RCC 7860 (cell line): ENCODE data around the gene TEX19.
"Not testable (repeated sequence)": the region's sequence is repeated elsewhere in the genome, so short reads cannot be mapped to it uniquely, and the experiment has no call there.

Source experiments
- DNase-seq: peaks from one replicate; pipeline ENCODE4 v3.0.0-alpha.2; 2015; ENCODE audit warnings: low spot score
- FAIRE-seq: peaks from 2 replicates; lab custom pipeline; 2012; peaks lifted over from hg19 to GRCh38; lab: Jason Lieb, UNC

Gene TEX19

DNA sequence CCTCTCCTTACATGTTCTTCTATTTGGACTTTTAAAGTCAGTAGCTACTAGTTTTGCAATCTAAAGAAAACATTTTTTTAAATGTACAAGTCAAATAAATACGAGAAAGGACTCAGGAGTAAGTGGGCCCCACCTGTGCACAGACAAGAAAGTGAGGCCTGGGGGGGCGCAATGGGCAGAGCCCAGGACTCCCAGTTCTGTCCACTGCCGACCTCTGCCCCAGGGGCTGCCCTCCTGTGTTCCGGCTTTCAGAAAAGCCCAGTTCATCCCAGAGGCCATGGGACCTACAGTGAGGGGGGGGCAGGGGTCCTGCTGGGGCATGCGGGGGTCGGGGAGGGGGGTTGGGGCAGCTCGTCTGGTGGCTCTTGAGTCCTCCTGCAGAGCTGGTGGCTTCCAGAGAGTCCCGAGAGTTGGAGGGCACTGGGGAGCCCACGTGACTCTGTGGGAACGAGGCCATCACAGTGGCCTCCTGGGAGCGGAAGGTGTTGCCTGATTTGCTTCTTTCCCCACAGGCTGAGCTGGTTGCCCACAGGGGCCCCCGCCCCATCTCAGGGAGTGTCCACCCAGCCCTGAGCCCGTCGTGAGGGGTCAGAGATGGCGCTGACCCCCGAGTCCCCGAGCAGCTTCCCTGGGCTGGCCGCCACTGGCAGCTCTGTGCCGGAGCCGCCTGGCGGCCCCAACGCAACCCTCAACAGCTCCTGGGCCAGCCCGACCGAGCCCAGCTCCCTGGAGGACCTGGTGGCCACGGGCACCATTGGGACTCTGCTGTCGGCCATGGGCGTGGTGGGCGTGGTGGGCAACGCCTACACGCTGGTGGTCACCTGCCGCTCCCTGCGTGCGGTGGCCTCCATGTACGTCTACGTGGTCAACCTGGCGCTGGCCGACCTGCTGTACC lies 14.9 kb downstream of the TEX19 start:
- FAIRE-seq = no peak

DNA sequence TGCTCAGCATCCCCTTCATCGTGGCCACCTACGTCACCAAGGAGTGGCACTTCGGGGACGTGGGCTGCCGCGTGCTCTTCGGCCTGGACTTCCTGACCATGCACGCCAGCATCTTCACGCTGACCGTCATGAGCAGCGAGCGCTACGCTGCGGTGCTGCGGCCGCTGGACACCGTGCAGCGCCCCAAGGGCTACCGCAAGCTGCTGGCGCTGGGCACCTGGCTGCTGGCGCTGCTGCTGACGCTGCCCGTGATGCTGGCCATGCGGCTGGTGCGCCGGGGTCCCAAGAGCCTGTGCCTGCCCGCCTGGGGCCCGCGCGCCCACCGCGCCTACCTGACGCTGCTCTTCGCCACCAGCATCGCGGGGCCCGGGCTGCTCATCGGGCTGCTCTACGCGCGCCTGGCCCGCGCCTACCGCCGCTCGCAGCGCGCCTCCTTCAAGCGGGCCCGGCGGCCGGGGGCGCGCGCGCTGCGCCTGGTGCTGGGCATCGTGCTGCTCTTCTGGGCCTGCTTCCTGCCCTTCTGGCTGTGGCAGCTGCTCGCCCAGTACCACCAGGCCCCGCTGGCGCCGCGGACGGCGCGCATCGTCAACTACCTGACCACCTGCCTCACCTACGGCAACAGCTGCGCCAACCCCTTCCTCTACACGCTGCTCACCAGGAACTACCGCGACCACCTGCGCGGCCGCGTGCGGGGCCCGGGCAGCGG lies 15.7 kb downstream of the TEX19 start:
- FAIRE-seq (no peak), DNase-seq (no peak)

More for the DNA sequence above, 14.9 kb downstream of the TEX19 start:
- no peak for DNase-seq

DNA sequence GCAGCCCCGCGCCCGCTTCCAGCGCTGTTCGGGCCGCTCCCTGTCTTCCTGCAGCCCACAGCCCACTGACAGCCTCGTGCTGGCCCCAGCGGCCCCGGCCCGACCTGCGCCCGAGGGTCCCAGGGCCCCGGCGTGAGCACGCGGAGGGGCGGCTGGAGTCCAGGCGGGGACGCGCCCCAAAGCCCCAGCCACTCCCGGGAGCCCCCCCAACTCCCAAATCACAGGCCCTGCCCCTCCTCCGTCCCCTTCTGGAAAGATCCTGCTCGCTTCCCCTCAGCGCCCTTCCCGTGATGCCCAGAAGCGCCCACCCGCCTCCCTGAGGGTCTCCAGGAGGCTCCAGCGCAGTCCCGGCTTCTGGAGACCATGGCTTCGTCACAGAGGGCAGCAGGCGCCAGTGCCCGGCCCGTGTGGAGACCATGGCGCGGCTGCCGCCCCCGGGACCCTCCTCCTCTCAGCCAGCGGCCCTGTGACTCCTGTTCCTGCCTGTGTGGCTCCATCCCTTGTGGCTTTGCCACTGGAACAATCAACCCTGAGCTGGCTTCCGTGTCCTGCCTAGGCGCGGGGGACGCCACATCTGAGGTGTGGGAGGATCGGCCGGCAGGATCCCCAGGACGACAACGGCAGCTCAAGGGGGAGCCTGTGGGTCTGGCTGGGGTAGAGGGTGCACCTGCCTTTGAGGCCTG lies 16.5 kb downstream of the TEX19 start:
- FAIRE-seq (no peak), DNase-seq (no peak)

DNA sequence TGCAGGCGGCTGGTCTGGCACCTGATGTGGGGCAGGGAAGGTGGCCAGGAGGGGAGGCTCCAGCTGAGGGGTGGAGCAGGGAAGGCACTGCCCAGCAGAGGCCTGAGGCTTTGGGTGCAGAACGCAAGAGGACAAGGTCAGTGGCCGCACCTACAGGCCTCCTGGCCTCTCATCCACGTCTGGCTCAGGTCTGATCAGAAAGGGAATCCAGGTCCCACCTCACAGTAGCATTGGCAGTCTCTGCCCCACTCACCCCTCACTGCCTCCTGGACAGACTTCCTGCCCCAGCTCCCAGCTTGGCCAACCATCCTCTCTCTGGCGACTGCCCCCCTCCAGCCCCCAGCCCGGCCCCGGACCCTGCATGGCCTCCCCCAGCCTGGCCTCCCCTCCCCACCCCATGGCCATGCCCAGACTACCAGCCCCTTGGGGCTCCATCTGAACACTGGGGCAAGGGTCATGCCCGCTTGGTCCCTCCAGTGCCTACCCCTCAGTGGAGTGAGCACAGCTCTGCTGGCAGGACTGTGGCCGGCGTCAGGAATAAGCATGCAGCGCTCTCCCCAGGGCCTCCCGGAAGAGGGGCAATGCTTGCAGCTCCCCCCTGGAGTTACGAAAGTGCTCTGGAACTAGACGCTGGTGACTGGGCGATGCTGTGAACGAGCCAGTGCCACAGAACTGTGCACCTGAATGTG lies 17.1 kb downstream of the TEX19 start:
- FAIRE-seq = no peak
- no peak for DNase-seq

DNA sequence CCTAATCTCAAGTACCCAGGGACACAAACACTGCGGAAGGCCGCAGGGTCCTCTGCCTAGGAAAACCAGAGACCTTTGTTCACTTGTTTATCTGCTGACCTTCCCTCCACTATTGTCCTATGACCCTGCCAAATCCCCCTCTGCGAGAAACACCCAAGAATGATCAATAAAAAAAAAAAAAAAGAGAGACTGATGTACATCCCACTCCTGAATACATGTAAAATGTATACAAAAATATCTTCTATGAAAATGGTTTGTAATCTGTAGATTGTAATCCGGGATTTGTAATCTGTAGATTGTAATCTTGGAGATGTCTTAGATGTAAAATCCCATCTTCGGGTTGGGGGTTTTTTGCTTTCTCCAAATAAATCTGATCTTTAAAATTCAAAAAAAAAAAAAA lies 18.2 kb downstream of the TEX19 start:
- DNase-seq, FAIRE-seq: not testable (repeated sequence)

DNA sequence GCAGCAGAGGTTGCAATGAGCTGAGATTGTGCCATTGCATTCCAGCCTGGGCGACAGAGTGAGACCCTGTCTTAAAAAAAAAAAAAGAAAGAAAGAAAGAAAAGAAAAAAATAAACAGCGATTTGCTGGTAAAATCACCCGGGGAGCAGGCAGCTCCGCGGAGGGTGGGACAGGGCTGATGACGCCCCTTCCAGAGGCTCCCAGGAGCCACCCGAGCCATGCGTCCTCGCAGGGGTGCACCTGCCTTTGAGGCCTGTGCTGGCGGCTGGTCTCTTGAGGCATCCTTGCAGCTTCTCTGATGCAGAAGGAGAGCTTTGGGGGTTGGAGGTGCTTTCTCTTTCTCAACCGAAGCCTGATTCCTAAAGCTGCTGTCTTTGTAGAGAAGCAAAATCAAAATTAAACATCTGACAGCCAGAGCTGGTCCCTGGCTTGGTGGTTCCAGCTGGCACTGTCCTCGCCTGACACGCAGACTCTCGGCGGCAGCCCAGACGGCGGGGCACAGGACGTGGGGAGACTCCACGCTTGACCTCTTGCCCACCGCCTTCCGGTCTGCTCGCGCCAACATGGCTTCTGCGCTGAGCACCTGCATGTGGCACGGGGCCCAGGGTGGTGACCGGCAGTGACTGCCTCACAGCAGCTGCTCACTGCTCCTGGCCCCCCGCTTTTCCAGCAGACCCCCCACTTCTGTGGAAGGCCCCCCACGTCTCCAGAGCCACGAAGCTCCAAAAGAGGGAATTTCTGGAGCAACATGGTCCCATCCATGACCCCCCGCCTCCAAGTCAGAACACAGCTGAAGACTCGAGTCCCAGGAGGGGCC lies 19.1 kb downstream of the TEX19 start:
- FAIRE-seq (no peak), DNase-seq (no peak)

DNA sequence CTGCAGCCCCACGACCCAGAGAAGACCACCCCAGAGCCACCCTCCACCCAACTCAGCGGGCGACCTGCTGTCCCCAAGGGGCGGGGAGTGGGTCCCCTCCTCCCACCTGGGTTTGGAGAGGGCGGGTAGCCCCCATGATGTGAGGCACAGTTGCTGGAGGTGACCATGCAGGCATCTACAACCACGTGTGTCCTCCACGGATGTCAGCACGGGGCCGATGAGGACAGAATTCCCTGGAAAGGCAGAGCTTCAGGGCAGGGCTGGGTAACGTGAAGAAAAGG lies 19.6 kb downstream of the TEX19 start:
- no peak for FAIRE-seq
- DNase-seq = no peak

DNA sequence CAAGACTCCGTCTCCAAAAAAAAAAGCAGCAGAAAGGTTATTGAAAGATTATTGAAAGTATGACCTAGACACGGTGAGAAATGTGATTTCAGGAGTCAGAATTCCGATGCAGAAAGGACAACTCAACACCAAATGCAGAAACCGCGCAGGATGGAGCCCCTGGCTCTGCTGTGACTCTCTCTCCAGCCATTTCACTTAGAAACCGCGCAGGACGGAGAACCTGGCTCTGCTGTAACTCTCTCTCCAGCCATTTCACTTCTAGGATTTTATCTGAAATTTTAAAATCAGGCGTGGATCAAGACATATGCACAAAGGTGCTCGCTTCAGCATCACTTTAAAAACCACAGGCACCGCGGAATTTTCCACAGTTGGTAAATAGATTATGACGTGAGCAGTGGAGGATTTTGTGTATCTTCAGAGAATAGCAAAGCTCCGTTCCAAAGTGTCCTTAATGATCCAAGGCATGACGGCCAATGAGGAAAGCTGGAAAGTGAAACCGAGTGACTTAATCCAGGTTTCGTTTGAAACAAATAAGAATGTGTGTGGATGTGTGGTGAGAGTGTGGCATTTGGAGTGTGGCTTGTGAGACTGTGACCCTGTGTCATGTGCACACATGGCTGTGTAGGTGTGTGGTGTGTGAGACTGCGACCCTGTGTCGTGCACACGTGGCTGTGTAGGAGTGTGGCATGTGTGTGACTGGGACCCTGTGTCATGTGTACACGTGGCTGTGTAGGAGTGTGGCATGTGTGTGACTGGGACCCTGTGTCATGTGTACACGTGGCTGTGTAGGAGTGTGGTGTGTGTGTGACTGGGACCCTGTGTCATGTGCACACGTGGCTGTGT lies 22.0 kb downstream of the TEX19 start:
- no peak for DNase-seq
- no peak for FAIRE-seq

DNA sequence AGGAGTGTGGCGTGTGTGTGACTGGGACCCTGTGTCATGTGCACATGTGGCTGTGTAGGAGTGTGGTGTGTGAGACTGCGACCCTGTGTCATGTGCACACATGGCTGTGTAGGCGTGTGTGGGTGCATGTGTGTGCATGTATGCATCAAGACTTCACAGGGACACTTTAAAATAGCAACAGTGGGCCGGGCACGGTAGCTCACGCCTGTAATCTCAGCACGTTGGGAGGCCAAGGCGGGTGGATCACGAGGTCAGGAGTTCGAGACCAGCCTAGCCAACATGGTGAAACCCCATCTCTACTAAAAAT lies 22.6 kb downstream of the TEX19 start:
- FAIRE-seq, DNase-seq: not testable (repeated sequence)

DNA sequence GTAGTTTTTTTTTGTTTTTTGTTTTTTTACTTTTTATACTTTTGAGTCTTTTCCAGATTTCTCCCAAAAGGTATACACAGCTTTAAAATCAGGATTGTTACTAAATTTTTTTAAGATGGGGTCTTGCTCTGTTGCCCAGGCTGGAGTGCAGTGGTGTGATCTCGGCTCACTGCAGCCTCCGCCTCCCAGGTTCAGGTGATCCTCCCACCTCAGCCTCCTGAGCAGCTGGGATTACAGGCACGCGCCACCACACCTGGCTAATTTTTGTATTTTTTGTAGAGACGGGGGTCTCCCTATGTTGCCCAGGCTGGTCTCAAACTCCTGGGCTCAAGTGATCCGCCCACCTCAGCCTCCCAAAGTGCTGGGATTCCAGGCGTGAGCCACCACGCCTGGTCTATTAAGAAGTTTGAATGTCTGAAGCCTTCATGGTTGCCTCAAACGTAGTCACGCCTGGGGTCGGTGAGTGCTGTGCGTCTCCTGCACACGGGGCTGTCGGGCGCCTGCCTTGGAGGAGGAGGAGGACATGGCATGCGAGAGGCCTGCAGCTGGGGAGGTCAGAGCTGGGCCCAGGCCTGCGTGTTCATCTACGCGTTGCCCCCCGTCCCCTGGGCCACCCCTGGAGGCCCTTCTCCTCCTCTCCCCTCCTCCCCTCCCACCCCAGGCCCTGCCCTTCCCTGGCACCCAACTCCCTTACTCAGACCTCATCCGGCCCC lies 23.3 kb downstream of the TEX19 start:
- FAIRE-seq = not testable (repeated sequence)

DNA sequence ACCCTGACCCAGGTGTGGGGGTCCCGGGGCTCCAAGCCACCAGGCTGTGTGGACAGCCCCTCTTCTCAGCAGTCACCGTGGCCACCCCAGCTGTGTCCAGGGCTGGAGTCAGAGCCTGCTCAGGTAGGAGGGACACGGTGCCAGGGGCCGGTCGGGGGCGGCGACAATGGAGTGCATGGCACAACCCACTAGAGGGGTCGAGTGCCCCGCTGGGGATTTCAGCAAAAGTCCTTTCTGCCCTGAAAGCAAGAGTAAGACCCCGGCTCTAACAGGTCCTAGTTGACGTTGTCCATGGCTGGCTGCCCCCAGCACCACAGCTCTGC lies 23.8 kb downstream of the TEX19 start:
- FAIRE-seq = no peak
- DNase-seq = no peak

More for the DNA sequence above, 23.3 kb downstream of the TEX19 start:
- not testable (repeated sequence) for DNase-seq

DNA sequence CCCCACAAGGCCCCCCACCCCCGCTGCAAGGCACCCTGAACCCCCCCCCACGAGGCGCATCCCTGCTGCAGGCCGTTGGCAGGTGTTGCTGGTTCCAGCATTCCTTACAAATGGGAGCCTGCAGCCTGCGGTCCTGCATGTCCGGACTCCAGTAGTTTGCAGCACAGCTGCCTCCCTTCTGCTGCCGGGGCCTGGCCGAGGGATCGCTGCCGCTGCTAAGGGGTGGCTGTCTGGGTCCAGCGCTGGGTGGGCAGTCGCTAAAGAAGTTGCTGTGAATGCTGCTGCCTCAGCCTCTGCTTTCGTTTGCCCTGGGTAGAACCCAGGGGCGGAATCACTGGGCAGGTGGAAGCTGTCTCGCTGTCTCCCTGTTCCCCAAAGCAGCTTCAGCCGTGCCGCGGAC lies 24.4 kb downstream of the TEX19 start:
- DNase-seq = no peak
- FAIRE-seq = no peak

DNA sequence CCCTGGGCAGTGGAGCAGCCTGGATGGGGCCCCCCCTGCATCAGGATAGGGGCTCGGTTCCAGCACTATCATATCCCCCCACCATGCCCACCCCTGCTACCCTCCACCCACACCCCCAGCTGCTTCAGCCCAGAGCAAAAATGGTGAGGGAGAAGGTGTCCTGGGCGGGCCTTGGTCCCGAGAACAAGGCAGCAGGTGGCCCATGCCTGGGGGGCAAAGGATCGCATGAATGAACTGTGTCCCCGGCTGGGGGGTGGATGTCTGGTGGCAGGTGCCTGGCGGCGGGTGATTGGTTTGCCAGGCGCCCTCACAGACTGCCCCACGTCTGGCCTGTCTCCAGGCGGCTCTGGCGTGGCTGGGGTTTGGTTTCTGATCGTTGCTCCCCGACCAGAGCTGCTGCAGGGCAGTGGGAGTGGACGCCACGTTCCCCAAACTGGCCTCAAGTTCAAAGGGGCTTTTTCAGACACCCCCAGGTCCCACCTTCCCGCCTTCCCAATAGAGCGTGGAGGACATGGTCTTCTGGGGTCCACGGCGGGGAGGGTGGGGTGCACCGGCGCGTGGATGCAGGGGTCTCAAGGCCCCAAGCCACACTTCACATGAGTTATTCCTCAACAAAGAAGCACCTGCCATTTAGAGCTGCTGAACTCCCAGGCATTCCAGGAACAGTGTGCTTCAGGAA lies 25.1 kb downstream of the TEX19 start:
- DNase-seq (peak; percentile 28), FAIRE-seq (no peak)

DNA sequence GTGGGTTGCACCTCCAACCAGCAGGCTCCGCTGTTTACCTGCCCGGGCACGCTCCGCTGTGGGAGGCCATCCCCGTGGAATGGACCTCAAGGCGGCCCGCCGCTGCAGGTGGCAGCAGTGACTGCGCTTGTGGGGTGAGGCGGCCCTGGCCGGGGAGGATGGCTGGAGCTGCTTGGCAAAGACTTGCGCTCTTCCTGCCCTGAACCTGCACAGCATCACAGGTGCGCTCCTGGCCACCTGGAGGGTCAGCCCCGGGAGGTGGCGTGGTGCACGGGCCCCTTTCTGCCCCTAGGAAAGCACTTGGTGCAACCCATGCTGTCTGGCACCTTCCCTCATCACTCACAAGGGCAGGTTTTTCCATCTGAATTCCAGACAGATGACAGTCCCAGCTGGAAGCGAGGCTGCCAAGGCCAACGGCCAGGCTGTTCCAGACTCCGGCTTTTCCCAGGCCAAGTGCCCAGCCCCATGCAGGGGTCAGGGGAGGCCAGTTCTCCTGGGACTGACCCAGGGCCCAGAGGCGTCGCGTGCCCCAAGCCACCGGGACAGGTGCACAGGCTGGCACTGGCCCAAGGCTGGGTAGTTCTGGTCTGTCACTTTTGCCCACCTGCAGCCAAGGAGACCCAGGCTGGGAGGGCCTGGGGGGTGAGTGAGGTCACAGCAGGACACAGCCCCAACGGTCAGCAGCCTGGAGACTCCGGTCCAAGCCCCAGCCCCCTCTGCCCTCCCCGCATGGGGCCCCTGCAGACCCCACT lies 25.9 kb downstream of the TEX19 start:
- FAIRE-seq = no peak
- peak; percentile 49 for DNase-seq

DNA sequence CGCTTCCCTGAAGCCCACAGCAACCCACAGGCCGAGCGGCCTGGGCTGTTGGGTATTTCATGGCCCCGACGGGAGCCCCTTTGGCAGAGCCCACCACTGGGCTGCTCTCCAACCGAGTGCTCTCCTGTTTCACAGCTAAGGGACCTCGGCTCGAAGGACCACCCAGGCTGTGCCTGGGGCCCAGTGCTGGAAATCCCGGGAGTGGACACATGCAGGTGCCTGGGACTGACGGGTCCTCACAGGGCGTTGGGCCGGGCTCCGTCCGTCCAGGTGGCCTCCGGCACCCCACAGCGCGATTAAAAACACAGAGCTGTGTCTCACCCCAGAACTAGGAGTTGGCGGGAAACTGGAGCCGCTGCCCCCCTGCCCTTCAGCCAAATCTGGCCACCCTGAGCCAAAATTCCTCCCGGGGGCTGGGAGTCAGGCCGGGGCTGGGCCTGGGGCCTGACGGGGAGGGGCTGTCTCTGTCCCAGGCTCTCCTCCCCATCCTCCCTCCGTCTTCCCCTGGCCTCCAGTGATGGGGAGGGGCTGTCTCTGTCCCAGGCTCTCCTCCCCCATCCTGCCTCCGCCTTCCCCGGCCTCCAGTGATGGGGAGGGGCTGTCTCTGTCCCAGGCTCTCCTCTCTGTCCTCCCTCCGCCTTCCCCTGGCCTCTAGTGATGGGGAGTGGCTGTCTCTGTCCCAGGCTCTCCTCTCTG lies 26.7 kb downstream of the TEX19 start:
- FAIRE-seq = no peak
- no peak for DNase-seq

DNA sequence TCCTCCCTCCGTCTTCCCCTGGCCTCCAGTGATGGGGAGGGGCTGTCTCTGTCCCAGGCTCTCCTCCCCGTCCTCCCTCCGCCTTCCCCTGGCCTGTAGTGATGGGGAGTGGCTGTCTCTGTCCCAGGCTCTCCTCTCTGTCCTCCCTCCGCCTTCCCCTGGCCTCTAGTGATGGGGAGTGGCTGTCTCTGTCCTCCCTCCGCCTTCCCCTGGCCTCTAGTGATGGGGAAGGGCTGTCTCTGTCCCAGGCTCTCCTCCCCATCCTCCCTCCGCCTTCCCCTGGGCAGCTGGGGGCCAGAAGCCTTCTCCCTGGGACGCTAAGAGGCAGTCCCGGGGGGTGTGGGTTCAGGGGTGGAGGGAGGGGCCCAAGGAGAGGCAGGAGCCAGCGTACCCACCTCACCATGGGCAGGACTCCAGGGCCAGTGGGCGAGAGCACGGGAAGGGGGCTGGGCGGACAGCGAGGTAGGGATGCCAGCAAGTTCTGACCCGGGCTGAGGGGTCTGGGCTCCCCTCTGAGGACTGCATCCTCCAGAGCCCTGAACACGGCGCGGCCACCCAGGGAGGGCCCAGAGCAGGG lies 27.3 kb downstream of the TEX19 start:
- FAIRE-seq = no peak
- DNase-seq = no peak
